Gastrocnemius medialis (tissue), 4 donors: Measurements from ENCODE around the gene RREB1. TPM values are rescaled to one million over a fixed set of nuclear protein-coding genes. Genes with fewer than 3 reads are reported as not detected.

ENCODE experiments used
- ATAC-seq, 2 donors: fragments of 150-250 bp; one replicate each; pipeline ENCODE4 v1.9.1; 2016
- DNase-seq, 2 donors: peaks; one replicate each; pipeline ENCODE4 v3.0.0-alpha.2; 2019
- H3K27ac ChIP-seq, 4 donors: fragments of 200-600 bp; sonication (generic); 1 replicate in 1 of 4; 2 replicates in 3 of 4; pipeline ENCODE4 v1.5.1; 2016 to 2018; ENCODE audit warnings: mild to moderate bottlenecking in 2 of 4, moderate library complexity in 1 of 4
- H3K27me3 ChIP-seq, 3 donors: fragments of 200-600 bp; sonication (generic) in 2 of 3; 1 replicate in 1 of 3; 2 replicates in 2 of 3; pipeline versions ENCODE4 v1.5.1 to v1.6.0; 2016 to 2019; ENCODE audit warnings: mild to moderate bottlenecking in 1 of 3, moderate library complexity in 1 of 3
- H3K36me3 ChIP-seq, 2 donors: fragments of 200-600 bp; sonication (generic) in 1 of 2; one replicate each; pipeline ENCODE4 v1.5.1; 2017 to 2018
- H3K4me1 ChIP-seq, 2 donors: fragments of 200-600 bp; sonication (generic) in 1 of 2; one replicate each; pipeline ENCODE4 v1.5.1; 2016 to 2017; ENCODE audit warnings: mild to moderate bottlenecking in 2 of 2
- H3K4me3 ChIP-seq, 4 donors: fragments of 200-600 bp; sonication (generic) in 3 of 4; 1 replicate in 1 of 4; 2 replicates in 3 of 4; pipeline ENCODE4 v1.5.1; 2016 to 2019; ENCODE audit warnings: mild to moderate bottlenecking in 2 of 4
- H3K9me3 ChIP-seq, 3 donors: fragments of 200-600 bp; sonication (generic) in 2 of 3; 1 replicate in 1 of 3; 2 replicates in 2 of 3; pipeline ENCODE4 v1.5.1; 2016 to 2019
- CTCF ChIP-seq, 5 experiments: fragments of 450-650 bp in 3 of 5; fragments of 200-600 bp in 2 of 5; sonication (generic) in 2 of 5; IDR thresholded peaks in 4 of 5; conservative IDR thresholded peaks in 1 of 5; 1 replicate in 4 of 5; 2 replicates in 1 of 5; pipeline ENCODE4 v1.5.1; 2016 to 2019; ENCODE audit warnings: antibody characterized with exemption in 5 of 5, mild to moderate bottlenecking in 3 of 5, moderate library complexity in 3 of 5
- POLR2A ChIP-seq, 2 donors: fragments of 450-650 bp; IDR thresholded peaks; one replicate each; pipeline ENCODE4 v1.6.1; 2017; ENCODE audit warnings: antibody characterized with exemption in 2 of 2, mild to moderate bottlenecking in 2 of 2, moderate library complexity in 2 of 2
- in situ Hi-C, 4 donors: fragments of 200-750 bp; cut with MboI; loops; one replicate each; pipeline versions ENCODE4 v1.15.0 to v1.8.0; 2017; ENCODE audit warnings: low sequenced_read_pairs in 4 of 4
- intact Hi-C: fragments of 100-400 bp; cut with DNase I; formaldehyde crosslinking; loops from one replicate; pipeline ENCODE4 v1.15.1; 2023; ENCODE audit warnings: low total_unique reads
- total RNA-seq, 4 donors: library from RNA; depleted of rRNA; stranded (reverse); fragments of >200 nt; gene quantifications; one replicate each; pipeline versions ENCODE4 v1.1.0 to v1.2.3, GENCODE V29; 2016

The RREB1 gene
- total RNA-seq, 4 donors from 2014 or later = 18.0 to 41.3 (median 39.2) TPM

- H3K27me3 ChIP-seq = no peaks in the 10 kb centered on the region
- no peak overlapping the region for H3K4me3 ChIP-seq
- intact Hi-C loops = loop anchor here (5.0 kb wide), 1 partner anchor 416 kb away; no protein-coding TSS in a partner anchor
- no peaks in the 10 kb centered on the region for H3K9me3 ChIP-seq
- H3K27ac ChIP-seq = peak overlapping the region in 1 of 4 donors; percentile 65
- DNase-seq (no peak), ATAC-seq (no peak)
- in situ Hi-C loops = no loop called here
- H3K4me1 ChIP-seq = peaks cover 67 to 71% of the 10 kb centered on the region in 2 donors
- no peak for TF ChIP-seq POLR2A (IDR thresholded peaks at IDR 0.05)
- no peak for TF ChIP-seq CTCF (IDR thresholded peaks at IDR 0.05 in 4 of 5, conservative IDR thresholded peaks at IDR 0.05 in 1 of 5)
- no peaks in the 10 kb centered on the region for H3K36me3 ChIP-seq
Measured at GRCh38 chr6:7148100-7148822, 40.5 kb downstream of the RREB1 start.

- Histone ChIP-seq H3K4me1 (peaks cover 71 to 77% of the 10 kb centered on the region in 2 donors), H3K9me3 (no peaks in the 10 kb centered on the region), H3K27ac (peak overlapping the region in 1 of 4 donors; percentile 24), H3K27me3 (no peaks in the 10 kb centered on the region), H3K36me3 (no peaks in the 10 kb centered on the region), H3K4me3 (no peak overlapping the region)
- no peak for TF ChIP-seq POLR2A (IDR thresholded peaks at IDR 0.05)
- TF ChIP-seq CTCF (IDR thresholded peaks at IDR 0.05 in 4 of 5, conservative IDR thresholded peaks at IDR 0.05 in 1 of 5) = no peak
- intact Hi-C loops (loop anchor here (5.0 kb wide), 1 partner anchor 98 kb away; no protein-coding TSS in a partner anchor), in situ Hi-C loops (no loop called here)
- DNase-seq = no peak
- no peak for ATAC-seq
Measured at GRCh38 chr6:7150381-7151064, 42.8 kb downstream of the RREB1 start.

- H3K4me1 ChIP-seq = peaks cover 71 to 77% of the 10 kb centered on the region in 2 donors
- no peak for DNase-seq
- no peaks in the 10 kb centered on the region for H3K9me3 ChIP-seq
- intact Hi-C loops = loop anchor here (5.0 kb wide), 1 partner anchor 99 kb away; no protein-coding TSS in a partner anchor
- no peak for TF ChIP-seq POLR2A (IDR thresholded peaks at IDR 0.05)
- TF ChIP-seq CTCF (IDR thresholded peaks at IDR 0.05 in 4 of 5, conservative IDR thresholded peaks at IDR 0.05 in 1 of 5) = no peak
- H3K36me3 ChIP-seq = no peaks in the 10 kb centered on the region
- H3K27ac ChIP-seq = peak overlapping the region in 2 of 4 donors; percentile 24 to 53
- no peaks in the 10 kb centered on the region for H3K27me3 ChIP-seq
- no peak overlapping the region for H3K4me3 ChIP-seq
- in situ Hi-C loops = no loop called here
- no peak for ATAC-seq
Measured at GRCh38 chr6:7151381-7151780, 43.6 kb downstream of the RREB1 start.

GRCh38 chr6:7152462-7152861 is 44.7 kb downstream of the RREB1 start:
- in situ Hi-C loops = no loop called here
- intact Hi-C loops = loop anchor here (5.0 kb wide), 1 partner anchor 100 kb away; no protein-coding TSS in a partner anchor
- Histone ChIP-seq H3K4me1 (peaks cover 71 to 75% of the 10 kb centered on the region in 2 donors), H3K36me3 (no peaks in the 10 kb centered on the region), H3K27me3 (no peaks in the 10 kb centered on the region), H3K27ac (peak overlapping the region in 3 of 4 donors; percentile 24 to 53 (median 34)), H3K4me3 (no peak overlapping the region), H3K9me3 (no peaks in the 10 kb centered on the region)
- DNase-seq = no peak
- no peak for ATAC-seq
- TF ChIP-seq POLR2A (IDR thresholded peaks at IDR 0.05) (no peak), CTCF (IDR thresholded peaks at IDR 0.05 in 4 of 5, conservative IDR thresholded peaks at IDR 0.05 in 1 of 5) (no peak)
